Mucosa of stomach (tissue), 1 donor: ENCODE measurements around the gene PDE12.
"Not testable (repeated sequence)": the region's sequence is repeated elsewhere in the genome, so short reads cannot be mapped to it uniquely, and the experiment has no call there.

Experiments used
- H3K27me3 ChIP-seq: one replicate; pipeline ENCODE4 v1.7.0; 2013; ENCODE audit warnings: mild to moderate bottlenecking, low read length; ENCODE audit not compliant: control insufficient read depth, insufficient read depth
- H3K36me3 ChIP-seq: one replicate; pipeline ENCODE4 v1.7.0; 2013; ENCODE audit warnings: low read length; ENCODE audit not compliant: control insufficient read depth, insufficient read depth
- H3K4me1 ChIP-seq: one replicate; pipeline ENCODE4 v1.7.0; 2013; ENCODE audit warnings: mild to moderate bottlenecking, low read length; ENCODE audit not compliant: control insufficient read depth, insufficient read depth
- H3K4me3 ChIP-seq: one replicate; pipeline ENCODE4 v1.7.0; 2013; ENCODE audit warnings: low read length
- H3K9ac ChIP-seq: one replicate; pipeline ENCODE4 v1.7.0; 2013; ENCODE audit warnings: mild to moderate bottlenecking, low read length, moderate library complexity
- H3K9me3 ChIP-seq: one replicate; pipeline ENCODE4 v1.7.0; 2013; ENCODE audit warnings: mild to moderate bottlenecking, low read length, moderate library complexity; ENCODE audit not compliant: control insufficient read depth
- donor health status: Pancreatic carcinoma.

The PDE12 gene

DNA sequence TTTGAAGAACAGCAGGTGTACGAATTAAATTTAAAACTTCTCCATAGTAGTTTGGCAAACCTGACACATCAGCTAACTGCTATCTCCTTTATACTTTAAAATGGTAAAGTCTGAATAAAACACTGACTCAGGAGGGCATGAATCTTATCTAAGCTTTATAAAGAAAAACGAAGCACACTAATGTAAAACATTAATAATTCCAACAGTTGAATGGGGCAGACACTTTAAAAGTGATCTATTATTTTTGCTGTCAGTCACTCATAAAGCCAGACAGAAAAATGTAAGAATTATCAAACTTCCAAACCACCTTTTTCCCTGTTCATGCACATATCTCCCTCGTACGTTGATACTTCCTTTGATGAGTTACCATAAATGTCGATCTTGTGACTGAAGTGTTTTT lies 38.5 kb downstream of the PDE12 start:
- H3K4me3 ChIP-seq, result no peak overlapping the region
- no peaks in the 10 kb centered on the region for H3K36me3 ChIP-seq
- no peaks in the 10 kb centered on the region for H3K9me3 ChIP-seq
- H3K4me1 ChIP-seq, result peaks cover 24% of the 10 kb centered on the region
- no peak overlapping the region for H3K9ac ChIP-seq
- no peaks in the 10 kb centered on the region for H3K27me3 ChIP-seq

DNA sequence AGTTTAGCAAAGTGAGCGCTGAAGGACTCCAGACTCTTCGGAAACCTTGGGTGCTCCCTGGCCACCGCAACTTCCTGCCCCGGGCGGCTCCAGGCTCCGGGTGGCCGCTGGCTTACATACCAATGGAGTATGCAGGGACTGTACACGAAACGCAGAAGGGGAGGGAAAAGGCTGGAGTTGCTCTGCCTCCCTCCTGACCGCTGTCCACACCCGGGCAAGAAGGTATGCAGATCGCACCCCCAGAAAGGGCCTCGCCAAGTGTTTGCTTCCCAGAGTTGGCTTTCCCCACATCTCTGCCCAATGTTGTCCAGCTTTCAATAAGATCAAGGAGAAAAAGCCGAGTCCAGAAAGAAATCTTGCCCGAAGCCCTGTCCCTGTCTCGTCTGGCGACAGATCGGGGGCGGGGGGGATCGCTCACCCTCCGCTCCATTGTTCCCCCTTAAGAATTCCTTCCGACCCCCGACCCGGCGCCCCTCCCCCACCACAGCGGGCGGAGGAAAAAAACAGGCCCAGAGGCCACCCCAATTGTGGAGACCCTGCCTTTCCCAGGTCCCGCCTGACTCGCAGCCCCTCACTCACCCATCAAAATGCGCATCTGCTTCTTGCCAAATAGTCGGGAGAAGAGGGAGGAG lies 40.5 kb downstream of the PDE12 start:
- Histone ChIP-seq H3K4me1 (peaks cover 24% of the 10 kb centered on the region), H3K9ac (peak overlapping the region; percentile 100), H3K4me3 (peak overlapping the region; percentile 96), H3K36me3 (no peaks in the 10 kb centered on the region), H3K27me3 (no peaks in the 10 kb centered on the region), H3K9me3 (no peaks in the 10 kb centered on the region)

DNA sequence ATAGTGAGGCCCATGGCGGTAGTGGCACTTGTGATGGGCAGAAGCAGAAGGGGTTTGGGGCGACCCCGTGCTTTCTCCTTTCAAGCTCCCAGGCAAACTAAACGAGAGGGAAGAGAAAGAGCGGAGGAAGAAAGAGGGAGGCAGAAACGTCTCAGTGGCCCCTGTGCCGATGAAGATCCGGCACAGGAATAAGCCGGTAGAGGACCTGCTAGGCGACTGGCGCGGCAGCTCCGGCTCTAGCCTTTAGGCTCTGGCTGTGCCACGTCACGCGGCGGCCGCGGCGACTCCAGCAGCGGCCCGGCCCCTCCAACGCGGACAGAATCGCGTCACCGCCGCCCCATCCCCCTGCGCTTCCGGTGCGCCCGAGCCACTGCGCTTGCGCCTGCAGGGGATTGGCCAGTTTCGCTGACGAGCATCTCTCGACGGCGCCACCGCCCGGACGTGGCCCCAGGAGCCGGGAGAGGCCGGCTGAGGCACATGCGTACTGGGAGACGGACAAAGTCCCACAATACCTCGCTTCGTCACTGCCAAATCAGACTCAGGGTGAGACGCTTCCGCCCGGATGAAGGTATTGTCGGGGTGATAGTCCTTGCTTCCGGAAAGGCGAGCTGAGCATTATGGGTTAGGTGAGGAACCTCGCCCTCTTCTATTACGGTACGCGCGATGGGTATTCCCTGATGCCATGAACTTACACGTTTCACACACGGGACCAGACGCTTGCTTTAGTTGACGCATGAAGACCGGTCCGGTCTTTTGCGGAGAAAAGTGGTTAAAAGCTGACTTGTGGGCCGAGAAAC lies 41.3 kb downstream of the PDE12 start, which contains the start of gene ARF4:
Gene ARF4 (minus strand): TSS at position 218 of the 797 bp plus-strand sequence. CDS start 204 bp downstream, at position 14.
- Histone ChIP-seq H3K4me3 (peak within 1 kb of the TSS; percentile 96), H3K9ac (peak within 1 kb of the TSS; percentile 100), H3K27me3 (no peaks in the 10 kb centered on the region), H3K4me1 (peaks cover 23% of the 10 kb centered on the region), H3K36me3 (no peaks in the 10 kb centered on the region), H3K9me3 (no peaks in the 10 kb centered on the region)

DNA sequence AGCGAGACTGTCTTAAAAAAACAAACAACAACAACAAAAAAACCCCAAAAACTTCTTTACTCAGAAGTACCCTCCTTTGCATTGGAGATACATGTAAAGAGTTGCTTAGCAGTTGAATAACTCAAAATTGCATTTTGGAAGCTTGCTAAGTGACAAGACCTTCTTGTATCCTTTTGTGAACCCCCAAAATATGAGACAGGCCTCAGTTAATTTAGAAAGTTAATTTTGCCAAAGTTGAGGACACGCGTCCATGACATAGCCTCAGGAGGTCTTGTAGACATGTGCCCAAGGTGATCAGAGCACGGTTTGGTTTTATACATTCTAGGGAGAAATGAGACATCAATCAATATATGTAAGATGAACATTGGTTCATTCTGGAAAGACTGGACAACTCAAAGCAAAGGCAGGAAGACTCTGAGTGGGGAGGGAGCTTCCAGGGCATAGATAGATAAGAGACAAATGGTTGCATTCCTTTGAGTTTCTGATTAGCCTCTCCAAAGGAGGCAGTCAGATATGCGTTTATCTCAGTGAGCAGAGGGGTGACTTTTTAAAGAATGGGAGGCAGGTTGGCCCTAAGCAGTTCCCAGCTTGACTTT lies 42.8 kb downstream of the PDE12 start:
- Histone ChIP-seq H3K9ac (peak overlapping the region; percentile 81), H3K27me3 (no peaks in the 10 kb centered on the region), H3K4me3 (no peak overlapping the region), H3K4me1 (peaks cover 10% of the 10 kb centered on the region), H3K36me3 (no peaks in the 10 kb centered on the region), H3K9me3 (no peaks in the 10 kb centered on the region)

DNA sequence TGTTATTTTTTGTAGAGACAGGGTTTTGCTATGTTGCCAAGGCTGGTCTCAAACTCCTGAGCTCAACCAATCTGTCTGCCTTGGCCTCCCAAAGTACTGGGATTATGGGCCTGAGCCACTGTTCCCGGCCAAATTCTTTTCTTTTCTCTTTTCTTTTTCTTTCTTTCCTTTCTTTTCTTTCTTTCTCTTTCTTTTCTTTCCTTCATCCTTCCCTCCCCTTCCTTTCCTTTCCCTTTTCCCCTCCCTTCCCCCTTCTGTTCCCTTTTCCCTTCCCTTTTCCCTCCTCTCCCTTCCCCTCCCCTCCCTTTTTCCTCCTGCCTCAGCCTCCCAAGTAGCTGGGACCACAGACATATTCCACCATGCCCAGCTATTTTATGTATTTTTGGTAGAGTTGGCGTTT lies 44.1 kb downstream of the PDE12 start:
- Histone ChIP-seq H3K4me3 (no peak overlapping the region), H3K27me3 (no peaks in the 10 kb centered on the region), H3K4me1 (peaks cover 10% of the 10 kb centered on the region), H3K9me3 (no peaks in the 10 kb centered on the region), H3K9ac (no peak overlapping the region), H3K36me3 (no peaks in the 10 kb centered on the region)

DNA sequence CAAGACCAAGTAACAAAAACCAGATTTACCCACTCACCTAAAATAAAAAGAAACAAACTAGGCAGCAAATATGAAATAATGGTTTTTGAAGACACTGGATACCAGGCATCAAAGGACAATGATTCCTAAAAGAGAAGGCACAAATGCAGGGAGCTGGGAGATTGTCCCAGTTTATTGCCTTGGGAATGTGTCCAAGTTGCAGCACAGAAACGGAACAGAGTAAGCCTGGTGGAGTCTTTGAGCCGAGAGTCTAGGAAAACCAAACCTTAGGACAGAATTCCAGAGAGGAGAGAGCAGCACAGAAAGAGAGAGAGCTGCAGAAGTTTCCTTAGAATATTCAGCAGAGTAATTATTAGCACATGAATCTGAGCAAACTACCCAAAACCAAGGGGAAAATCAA lies 48.9 kb downstream of the PDE12 start:
- Histone ChIP-seq H3K9me3 (no peaks in the 10 kb centered on the region), H3K9ac (no peak overlapping the region), H3K36me3 (no peaks in the 10 kb centered on the region), H3K27me3 (no peaks in the 10 kb centered on the region), H3K4me1 (no peaks in the 10 kb centered on the region), H3K4me3 (no peak overlapping the region)

DNA sequence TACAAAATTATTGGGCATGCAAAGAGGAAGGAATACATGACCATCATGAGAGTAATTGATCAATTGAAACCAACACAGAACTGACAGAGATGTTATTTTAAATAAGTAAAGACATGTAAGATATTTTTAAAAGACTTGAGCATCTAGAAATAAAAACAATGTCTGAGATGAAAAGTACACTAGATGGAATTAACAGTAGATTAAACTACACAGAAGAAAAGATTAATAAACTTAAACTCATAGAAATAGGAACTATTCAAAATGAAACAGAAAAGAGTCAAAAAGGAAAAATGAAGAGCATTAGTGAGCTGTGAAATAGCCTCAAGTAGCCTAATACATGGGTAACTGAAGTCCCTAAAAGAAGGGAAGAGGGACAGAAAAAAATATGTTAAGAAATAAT lies 49.6 kb downstream of the PDE12 start:
- Histone ChIP-seq H3K9ac (no peak overlapping the region), H3K4me3 (no peak overlapping the region), H3K4me1 (no peaks in the 10 kb centered on the region), H3K36me3 (no peaks in the 10 kb centered on the region), H3K9me3 (no peaks in the 10 kb centered on the region), H3K27me3 (no peaks in the 10 kb centered on the region)

DNA sequence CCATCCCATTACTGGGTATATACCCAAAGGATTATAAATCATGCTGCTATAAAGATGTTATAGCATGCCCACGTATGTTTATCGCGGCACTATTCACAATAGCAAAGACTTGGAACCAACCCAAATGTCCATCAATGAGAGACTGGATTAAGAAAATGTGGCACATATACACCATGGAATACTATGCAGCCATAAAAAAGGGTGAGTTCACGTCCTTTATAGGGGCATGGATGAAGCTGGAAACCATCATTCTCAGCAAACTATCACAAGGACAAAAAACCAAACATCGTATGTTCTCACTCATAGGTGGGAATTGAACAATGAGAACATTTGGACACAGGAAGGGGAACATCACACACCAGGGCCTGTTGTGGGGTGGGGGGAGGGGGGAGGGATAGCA lies 55.8 kb downstream of the PDE12 start:
- H3K4me3 ChIP-seq, H3K9me3 ChIP-seq, H3K4me1 ChIP-seq: not testable (repeated sequence)

DNA sequence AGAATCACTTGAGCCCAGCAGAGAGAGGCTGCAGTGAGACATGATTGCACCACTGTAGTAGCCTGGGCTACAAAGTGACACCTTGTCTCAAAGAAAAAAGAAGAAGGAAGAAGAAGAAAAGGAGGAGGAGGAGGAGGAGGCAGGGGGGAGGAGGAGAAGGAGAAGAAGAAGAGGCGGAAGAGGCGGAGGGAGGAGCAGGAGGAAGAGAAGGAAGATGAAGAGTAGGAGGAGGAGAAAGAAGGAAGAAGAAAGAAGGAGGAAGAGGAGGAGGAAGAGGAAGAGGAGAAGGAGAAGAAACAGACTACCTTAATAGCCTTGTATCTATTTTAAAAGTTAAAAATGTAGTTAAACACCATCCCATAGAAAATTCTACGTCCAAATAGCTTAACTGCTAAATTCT lies 60.2 kb downstream of the PDE12 start:
- Histone ChIP-seq H3K4me3 (no peak overlapping the region), H3K9ac (no peak overlapping the region), H3K36me3 (no peaks in the 10 kb centered on the region), H3K4me1 (no peaks in the 10 kb centered on the region), H3K9me3 (no peaks in the 10 kb centered on the region), H3K27me3 (no peaks in the 10 kb centered on the region)

More for the DNA sequence above, 55.8 kb downstream of the PDE12 start:
- H3K36me3 ChIP-seq, H3K27me3 ChIP-seq, H3K9ac ChIP-seq: not testable (repeated sequence)
